ENCODE data around the gene PPARD. TPM values are rescaled to one million over a fixed set of nuclear protein-coding genes. Genes with fewer than 3 reads are reported as not detected.
"Not testable (repeated sequence)": the region's sequence is repeated elsewhere in the genome, so short reads cannot be mapped to it uniquely, and the experiment has no call there.

The PPARD gene
- total RNA-seq, 4 donors from 2014 or later: 10.0 to 15.3 (median 13.0) TPM

DNA sequence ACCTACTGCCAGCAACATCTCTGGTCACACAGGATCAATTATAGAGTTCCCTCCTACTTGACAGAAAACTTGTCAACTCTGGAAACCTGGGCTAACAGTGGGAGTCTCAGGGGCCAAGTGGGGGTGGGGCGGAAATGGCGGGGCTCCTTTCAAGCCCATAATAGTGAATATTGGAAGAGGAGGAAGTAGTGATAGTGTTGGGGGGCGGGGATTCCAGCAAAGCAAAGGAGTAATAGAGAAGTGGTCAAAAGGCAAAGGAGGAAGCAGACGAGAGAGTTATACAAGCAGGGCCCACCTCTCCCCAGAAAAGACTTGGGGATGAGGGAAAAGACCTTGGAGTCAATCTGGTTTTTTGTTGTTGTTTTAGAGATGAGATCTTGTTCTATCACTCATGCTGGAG lies 42.7 kb upstream of the PPARD start:
- Histone ChIP-seq H3K9me3 (no peaks in the 10 kb centered on the region), H3K4me1 (peaks cover 0 to 31% (median 16%) of the 10 kb centered on the region in 4 donors), H3K4me3 (peak overlapping the region in 1 of 4 donors; percentile 53), H3K27ac (peak overlapping the region in 2 of 4 donors; percentile 42 to 59), H3K27me3 (no peaks in the 10 kb centered on the region), H3K36me3 (peaks cover 0 to 28% (median 0%) of the 10 kb centered on the region in 3 donors)
- WGBS, 2 donors: 72 to 73% methylated on average over 4 of the region's 4 CpGs
- TF ChIP-seq, protein P1, sequence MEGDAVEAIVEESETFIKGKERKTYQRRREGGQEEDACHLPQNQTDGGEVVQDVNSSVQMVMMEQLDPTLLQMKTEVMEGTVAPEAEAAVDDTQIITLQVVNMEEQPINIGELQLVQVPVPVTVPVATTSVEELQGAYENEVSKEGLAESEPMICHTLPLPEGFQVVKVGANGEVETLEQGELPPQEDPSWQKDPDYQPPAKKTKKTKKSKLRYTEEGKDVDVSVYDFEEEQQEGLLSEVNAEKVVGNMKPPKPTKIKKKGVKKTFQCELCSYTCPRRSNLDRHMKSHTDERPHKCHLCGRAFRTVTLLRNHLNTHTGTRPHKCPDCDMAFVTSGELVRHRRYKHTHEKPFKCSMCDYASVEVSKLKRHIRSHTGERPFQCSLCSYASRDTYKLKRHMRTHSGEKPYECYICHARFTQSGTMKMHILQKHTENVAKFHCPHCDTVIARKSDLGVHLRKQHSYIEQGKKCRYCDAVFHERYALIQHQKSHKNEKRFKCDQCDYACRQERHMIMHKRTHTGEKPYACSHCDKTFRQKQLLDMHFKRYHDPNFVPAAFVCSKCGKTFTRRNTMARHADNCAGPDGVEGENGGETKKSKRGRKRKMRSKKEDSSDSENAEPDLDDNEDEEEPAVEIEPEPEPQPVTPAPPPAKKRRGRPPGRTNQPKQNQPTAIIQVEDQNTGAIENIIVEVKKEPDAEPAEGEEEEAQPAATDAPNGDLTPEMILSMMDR (IDR thresholded peaks at IDR 0.05): no peak
- no peak for TF ChIP-seq EP300 (IDR thresholded peaks at IDR 0.05)
- no peak for TF ChIP-seq POLR2A (IDR thresholded peaks at IDR 0.05)
- peak in 1 of 2 donors; percentile 48 for DNase-seq (ENCODE audit: low spot score in 2 of 2)

DNA sequence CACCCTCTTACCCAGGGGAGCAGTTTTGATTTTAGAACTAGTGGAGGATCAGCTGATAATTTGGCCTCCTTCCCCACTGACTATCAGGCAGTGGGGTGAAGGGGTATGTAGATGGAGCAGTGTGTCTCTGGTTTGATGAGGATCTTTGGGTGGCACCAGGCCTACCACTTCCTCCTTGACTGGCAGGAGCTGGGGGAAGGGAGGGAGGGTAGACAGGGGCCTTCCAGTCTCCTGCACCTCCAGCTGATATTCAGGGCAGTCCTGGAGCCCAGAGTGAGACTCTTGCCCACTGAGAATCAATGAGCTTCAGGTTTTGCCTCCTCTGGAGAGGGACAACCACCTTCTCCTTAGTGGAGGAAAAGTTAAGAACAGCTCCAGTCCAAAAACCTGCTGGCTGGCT lies 41.5 kb upstream of the PPARD start:
- H3K4me1 ChIP-seq: peaks cover 0 to 31% (median 16%) of the 10 kb centered on the region in 4 donors
- H3K27ac ChIP-seq: peak overlapping the region in 1 of 4 donors; percentile 52
- no peaks in the 10 kb centered on the region for H3K27me3 ChIP-seq
- TF ChIP-seq POLR2A (IDR thresholded peaks at IDR 0.05) (no peak), EP300 (IDR thresholded peaks at IDR 0.05) (no peak)
- TF ChIP-seq, protein P1 (IDR thresholded peaks at IDR 0.05): no peak
- H3K4me3 ChIP-seq: no peak overlapping the region
- peaks cover 0 to 16% (median 0%) of the 10 kb centered on the region in 3 donors for H3K36me3 ChIP-seq
- DNase-seq (ENCODE audit: low spot score in 2 of 2): no peak
- no peaks in the 10 kb centered on the region for H3K9me3 ChIP-seq

DNA sequence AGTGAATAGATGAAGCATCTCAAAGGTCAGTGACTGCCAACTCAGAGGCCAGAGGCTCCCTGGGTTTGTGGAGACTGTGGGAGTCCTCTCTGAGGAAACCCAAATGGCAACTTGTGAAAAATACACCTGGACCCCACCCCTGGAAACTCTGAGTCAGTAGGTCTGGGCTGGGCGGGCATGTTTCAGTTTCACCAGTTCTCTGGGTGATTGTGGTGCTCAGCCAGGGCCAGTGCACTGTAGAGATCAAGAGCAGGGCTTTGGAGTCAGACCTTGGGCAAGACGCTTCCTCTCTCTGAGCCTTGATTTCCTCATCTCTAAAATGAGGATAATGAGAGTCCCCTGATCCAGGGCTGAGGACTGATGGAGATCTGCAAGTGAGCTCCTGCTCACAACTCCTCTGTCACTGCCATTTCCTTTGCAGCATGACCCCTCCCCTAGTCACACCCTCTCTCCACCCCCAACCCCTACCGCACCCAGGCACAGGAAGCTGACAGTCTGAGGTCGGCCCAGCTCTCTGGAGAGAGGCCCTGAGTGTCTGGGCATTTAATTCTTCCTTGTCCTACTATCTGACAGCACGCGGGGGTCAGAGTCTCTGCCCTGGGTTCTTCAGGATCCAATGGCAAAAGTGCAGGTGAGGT lies 39.6 kb upstream of the PPARD start:
- Histone ChIP-seq H3K36me3 (peaks cover 0 to 4% (median 0%) of the 10 kb centered on the region in 3 donors), H3K4me1 (peaks cover 0 to 22% (median 10%) of the 10 kb centered on the region in 4 donors), H3K27me3 (no peaks in the 10 kb centered on the region), H3K27ac (peak overlapping the region in 1 of 4 donors; percentile 56), H3K4me3 (no peak overlapping the region), H3K9me3 (no peaks in the 10 kb centered on the region)
- no peak for DNase-seq (ENCODE audit: low spot score in 2 of 2)
- TF ChIP-seq, protein P1 (IDR thresholded peaks at IDR 0.05): no peak
- TF ChIP-seq EP300 (IDR thresholded peaks at IDR 0.05) (no peak), POLR2A (IDR thresholded peaks at IDR 0.05) (no peak)
- 40 to 47% methylated on average over 6 of the region's 6 CpGs for WGBS, 2 donors

DNA sequence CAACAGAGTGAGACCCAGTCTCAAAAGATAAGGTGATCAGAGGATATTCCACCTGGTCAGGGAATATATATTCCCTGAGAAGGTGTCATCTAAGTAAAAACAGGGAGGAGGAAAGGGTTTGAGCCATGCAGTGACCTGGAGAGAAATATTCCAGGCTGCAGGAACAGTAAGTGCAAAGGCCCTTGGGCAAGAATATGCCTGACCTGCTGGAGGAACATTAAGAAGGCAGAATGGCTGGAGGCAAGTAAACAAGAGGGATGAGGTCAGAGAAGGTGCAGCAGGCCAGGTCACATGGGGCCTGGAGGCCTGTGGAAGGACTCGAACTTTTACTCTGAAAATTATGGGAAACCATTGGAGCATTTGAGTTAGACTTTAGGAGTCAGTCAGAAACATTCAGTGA lies 38.1 kb upstream of the PPARD start:
- H3K4me3 ChIP-seq: no peak overlapping the region
- no peaks in the 10 kb centered on the region for H3K36me3 ChIP-seq
- no peaks in the 10 kb centered on the region for H3K27me3 ChIP-seq
- peaks cover 0 to 17% (median 5%) of the 10 kb centered on the region in 4 donors for H3K4me1 ChIP-seq
- H3K9me3 ChIP-seq: no peaks in the 10 kb centered on the region
- TF ChIP-seq EP300 (IDR thresholded peaks at IDR 0.05) (no peak), POLR2A (IDR thresholded peaks at IDR 0.05) (no peak)
- TF ChIP-seq, protein P1 (IDR thresholded peaks at IDR 0.05): no peak
- no peak for DNase-seq (ENCODE audit: low spot score in 2 of 2)
- no peak overlapping the region for H3K27ac ChIP-seq
- 34 to 39% methylated on average over 1 of the region's 1 CpG for WGBS, 2 donors

DNA sequence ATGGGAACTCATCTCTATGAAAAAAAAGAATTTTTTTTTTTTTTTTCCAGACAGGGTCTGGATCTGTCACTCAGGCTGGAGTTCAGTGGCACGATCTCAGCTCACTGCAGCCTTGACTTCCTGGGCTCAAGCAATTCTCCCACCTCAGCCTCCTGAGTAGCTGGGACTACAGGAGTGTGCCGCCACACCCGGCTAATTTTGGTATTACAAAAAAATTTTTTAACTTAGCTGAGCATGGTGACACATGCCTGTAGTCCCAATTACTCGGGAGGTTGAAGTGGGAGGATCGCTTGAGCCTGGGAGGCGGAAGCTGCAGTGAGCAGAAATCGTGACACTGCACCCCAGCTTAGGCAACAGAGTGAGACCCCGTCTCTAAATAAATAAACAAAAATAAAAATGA lies 37.2 kb upstream of the PPARD start:
- Histone ChIP-seq H3K9me3 (no peaks in the 10 kb centered on the region), H3K4me1 (peaks cover 0 to 17% (median 5%) of the 10 kb centered on the region in 4 donors), H3K27me3 (no peaks in the 10 kb centered on the region), H3K4me3 (no peak overlapping the region), H3K27ac (no peak overlapping the region), H3K36me3 (no peaks in the 10 kb centered on the region)
- DNase-seq (ENCODE audit: low spot score in 2 of 2): no peak
- TF ChIP-seq EP300 (IDR thresholded peaks at IDR 0.05): no peak
- TF ChIP-seq POLR2A (IDR thresholded peaks at IDR 0.05): no peak
- TF ChIP-seq, protein P1 (IDR thresholded peaks at IDR 0.05): no peak
- 91 to 92% methylated on average over 8 of the region's 8 CpGs for WGBS, 2 donors

DNA sequence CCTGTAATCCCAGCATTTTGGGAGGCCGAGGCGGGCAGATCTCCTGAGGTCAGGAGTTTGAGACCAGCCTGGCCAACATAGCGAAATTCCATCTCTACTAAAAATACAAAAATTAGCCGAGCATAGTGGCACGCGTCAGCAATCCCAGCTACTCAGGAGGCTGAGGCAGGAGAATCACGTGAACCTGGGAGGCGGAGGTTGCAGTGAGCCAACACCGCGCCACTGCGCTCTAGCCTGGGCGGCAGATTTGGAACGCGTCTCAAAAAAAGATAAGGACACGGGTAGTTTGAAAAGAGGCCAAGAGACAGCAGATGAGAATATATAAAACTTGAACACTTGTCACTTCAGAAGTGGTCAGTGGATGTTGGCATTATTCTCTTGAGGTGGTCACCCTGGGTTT lies 35.2 kb upstream of the PPARD start:
- H3K4me1 ChIP-seq: peaks cover 0 to 20% (median 5%) of the 10 kb centered on the region in 4 donors
- WGBS, 2 donors: 89 to 93% methylated on average over 15 of the region's 15 CpGs
- DNase-seq (ENCODE audit: low spot score in 2 of 2): not testable (repeated sequence)

DNA sequence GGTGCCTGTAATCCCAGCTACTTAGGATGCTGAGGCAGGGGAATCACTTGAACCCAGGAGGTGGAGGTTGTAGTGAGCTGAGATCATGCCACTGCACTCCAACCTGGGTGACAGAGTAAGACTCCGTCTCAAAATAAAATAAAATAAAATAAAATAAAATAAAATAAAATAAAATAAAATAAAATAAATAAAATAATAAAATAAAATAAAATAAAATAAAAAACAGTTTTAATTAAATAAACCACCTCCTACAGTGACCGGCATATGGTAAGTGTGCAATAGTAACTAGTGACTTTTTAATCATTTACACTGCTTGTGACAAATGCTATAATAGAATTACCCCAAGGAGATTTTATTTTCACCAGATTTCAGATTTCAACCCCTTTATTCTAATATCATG lies 33.8 kb upstream of the PPARD start:
- H3K4me1 ChIP-seq: peaks cover 0 to 20% (median 2%) of the 10 kb centered on the region in 4 donors
- not testable (repeated sequence) for DNase-seq (ENCODE audit: low spot score in 2 of 2); H3K4me3 ChIP-seq; H3K9me3 ChIP-seq; H3K36me3 ChIP-seq; H3K27me3 ChIP-seq; H3K27ac ChIP-seq
- WGBS, 2 donors: 90 to 93% methylated on average over 2 of the region's 2 CpGs

More for the DNA sequence above, 35.2 kb upstream of the PPARD start:
- H3K9me3 ChIP-seq, H3K36me3 ChIP-seq, H3K27ac ChIP-seq, H3K4me3 ChIP-seq, H3K27me3 ChIP-seq: not testable (repeated sequence)
